ENCODE results near the gene C5orf46. TPM values are rescaled to one million over a fixed set of nuclear protein-coding genes. Genes with fewer than 3 reads are reported as not detected.
A peak's percentile ranks its signal among the peaks of the same experiment; 100 is the strongest.
"Not testable (repeated sequence)": the region's sequence is repeated elsewhere in the genome, so short reads cannot be mapped to it uniquely, and the experiment has no call there.

The C5orf46 gene
- total RNA-seq (2014; rRNA removed; shearing (Covaris generic)), result 2.6 TPM in 1 of 2 replicates, not detected in the other

DNA sequence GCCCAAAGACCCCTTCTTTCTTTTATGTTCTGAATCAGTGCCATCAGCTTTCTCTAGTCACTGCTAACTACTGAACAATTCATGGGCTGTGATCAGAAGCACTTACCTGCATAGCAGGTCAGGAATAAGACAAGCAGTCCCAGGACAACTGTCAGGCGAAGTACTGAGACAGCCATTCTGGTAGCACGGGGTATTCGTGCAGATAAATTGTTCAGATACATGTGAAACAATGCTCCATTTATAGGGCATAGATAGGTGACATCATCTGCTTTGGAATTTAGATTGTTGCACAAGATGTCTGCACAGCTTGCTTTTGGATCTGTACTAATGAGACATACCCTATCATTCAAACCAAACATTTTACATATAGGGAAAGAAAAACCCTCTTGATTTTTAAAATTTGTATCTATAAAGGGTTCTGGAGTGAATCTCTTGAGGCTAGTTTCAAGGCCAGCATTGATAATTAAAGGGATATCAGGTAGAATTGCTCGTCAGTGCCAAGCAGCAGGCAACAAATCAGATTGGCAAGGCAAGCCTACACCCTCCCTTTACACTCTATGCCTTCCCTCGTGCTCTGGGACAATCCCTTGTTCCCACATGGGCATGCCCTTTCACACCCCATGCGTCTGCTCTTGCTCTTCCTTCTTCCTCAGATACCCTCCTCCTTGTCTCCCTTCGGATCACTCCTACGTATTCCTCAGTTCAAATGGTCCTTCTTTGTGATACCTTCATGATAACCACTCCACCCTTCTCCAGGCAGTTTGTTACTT, at the start of gene C5orf46:
C5orf46 (minus strand) TSS at position 213 of the 770 bp plus-strand sequence; CDS start at position 176, 37 bp downstream.
- peak; percentile 55 for DNase-seq (ENCODE audit: low read depth)

DNA sequence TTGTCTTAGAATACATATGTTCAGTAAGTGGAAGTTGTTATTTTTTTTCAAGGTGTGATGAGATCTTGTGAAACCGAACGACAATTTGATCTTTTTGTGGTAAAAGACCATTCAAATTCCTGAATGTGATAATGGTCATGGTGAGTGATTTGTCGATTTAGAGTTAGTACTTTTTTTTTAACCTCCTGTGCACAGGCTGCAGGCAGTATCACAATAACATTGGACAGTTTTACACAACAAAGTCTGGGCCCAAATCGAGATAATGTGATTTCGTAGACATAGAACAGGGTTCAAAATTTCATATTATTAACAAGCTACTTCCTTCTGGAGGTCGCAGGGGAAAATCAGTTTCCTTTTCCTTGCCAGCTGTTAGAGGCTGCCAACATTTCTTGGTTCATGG, 48.6 kb upstream of the C5orf46 start:
- no peak for DNase-seq (ENCODE audit: low read depth)

DNA sequence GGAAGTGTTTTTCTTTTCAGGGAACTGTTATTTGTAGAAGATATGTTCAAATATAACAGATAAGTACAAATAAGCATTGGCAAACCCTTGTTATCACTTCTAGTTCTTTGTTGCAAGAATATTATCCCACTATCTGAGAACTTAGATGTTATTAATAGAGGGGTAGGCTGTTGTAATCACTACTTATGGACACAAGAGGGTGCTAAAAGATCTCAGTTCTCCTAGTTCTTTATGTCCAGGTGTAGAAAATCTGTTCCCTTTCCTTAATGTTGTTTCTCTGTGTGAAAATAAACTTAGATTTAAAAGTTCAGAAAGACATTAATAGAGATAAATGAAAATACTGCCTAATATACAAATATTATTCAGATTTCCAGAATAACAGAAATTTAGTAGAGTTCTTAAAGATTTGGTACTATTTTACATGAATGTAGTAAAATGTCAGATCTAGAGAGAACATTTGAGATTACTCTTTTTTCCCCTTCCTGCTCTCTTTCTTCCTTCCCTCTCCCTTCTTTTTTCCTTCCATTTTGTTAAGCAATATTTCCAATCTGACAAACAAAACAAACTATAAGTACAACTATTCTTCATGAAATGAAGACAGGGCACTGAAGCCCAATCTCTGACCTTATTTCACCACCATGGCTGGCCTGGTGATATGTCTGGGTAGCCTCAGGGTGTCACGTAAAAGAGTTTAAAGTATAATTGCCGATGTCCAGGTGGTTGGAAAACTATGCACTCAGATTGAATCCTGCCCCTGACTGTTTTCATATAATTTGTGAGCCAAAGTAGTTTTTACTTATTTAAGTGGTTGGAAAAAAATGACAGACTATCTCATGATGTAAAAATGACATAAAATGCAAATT, 43.6 kb upstream of the C5orf46 start:
- peak; percentile 25 for DNase-seq (ENCODE audit: low read depth)

DNA sequence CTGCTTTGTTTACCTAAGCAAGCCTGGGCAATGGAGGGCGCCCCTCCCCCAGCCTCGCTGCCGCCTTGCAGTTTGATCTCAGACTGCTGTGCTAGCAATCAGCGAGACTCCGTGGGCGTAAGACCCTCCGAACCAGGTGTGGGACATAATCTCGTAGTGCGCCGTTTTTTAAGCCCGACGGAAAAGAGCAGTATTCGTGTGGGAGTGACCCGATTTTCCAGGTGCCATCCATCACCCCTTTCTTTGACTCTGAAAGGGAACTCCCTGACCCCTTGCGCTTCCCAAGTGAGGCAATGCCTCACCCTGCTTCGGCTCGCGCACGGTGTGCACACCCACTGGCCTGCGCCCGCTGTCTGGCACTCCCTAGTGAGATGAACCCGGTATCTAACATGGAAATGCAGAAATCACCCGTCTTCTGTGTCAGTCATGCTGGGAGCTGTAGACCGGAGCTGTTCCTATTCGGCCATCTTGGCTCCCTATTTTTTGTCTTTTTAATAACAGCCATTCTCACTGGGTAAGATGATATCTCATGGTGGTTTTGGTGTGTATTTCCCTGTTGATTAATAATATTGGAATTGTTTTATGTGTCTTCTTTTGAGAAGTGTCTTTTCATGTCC, 40.4 kb upstream of the C5orf46 start:
- not testable (repeated sequence) for DNase-seq (ENCODE audit: low read depth)

DNA sequence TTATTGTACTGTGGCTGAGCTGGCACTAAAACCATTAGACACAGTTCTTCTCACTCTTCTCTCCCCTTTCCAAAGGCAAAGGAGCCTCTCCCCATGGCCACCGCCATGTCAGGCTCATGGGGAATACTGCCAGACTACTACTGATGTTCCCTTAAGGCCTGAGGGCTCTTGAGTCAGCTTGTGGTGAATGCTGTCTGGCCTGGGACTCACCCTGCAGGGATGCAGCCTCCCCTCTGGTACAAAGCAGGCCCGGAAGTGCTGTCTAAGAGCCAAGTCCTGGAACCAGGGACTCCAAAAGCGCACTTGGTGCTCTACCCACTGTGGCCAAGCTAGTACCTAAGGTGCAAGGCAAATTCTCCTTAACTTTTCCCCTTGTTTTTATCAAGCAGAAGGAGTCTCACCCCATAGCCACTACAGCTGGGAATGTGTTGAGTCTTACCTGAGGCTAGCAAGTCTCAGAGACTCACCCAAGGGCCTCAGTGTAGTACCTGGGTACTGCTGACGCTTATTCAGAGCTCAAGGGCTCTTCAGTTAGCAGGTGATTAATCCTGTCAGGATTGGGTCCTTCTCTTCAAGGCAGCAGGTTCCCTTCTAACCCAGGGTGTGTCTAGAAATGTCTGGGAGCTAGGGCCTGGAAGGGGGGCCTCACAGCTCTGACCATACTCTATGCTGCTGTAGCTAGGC, 33.2 kb upstream of the C5orf46 start:
- peak; percentile 48 for DNase-seq (ENCODE audit: low read depth)

DNA sequence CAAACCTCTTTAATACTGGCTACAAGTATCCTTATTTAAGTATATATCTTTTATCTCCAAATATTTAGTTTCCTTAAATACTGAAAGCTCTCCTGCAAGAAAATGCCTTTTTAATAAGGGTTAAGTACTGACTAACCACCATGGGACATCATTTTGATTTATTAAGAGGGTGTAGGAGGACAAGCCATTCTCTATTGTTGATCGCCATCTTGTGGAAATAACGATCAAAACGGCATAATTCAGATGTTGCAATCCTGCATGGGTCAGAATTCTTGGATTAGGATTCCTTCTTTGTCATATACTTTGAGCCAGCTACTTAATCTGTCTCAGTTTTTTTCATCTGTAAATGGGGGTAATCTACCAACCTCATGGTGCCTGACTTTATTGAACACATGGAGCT, 28.7 kb upstream of the C5orf46 start:
- peak; percentile 56 for DNase-seq (ENCODE audit: low read depth)

DNA sequence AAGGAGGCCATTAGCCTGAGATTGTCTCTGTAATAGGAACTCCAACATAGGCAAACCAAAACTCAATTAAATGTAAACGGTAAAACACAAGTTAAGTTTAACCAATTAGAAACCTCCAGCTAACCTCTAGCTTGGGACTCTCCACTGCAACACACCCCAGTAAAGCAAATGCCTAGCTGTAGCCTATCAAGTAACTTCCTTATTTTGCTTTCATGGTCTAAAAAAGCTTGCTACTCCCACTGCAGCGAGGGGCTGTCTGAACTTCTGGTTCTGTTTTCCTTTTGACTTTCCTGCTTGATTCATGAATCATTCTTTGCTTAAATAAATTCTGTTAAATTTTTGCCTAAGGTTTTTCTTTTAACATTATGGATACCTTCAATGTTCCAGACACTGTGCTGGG, 24.4 kb upstream of the C5orf46 start:
- DNase-seq (ENCODE audit: low read depth), result no peak

DNA sequence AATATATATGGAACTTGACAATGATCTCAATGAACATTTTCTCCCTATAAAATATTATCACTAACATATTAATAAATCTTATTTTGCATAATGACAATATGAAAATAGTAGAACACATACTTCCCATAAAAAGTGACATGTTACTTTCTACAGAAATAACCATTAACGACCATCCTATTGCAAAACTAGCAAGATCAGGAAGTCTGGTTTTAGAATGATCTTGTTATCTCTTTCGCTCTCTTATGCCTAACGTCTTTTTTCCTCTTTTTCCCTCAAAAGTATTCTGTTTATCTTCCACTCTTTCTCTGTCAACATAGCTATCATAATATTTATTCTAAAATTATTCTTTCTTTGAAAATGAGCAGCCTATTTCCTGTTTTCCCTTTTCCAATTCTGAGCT, 21.6 kb upstream of the C5orf46 start:
- DNase-seq (ENCODE audit: low read depth), result no peak

DNA sequence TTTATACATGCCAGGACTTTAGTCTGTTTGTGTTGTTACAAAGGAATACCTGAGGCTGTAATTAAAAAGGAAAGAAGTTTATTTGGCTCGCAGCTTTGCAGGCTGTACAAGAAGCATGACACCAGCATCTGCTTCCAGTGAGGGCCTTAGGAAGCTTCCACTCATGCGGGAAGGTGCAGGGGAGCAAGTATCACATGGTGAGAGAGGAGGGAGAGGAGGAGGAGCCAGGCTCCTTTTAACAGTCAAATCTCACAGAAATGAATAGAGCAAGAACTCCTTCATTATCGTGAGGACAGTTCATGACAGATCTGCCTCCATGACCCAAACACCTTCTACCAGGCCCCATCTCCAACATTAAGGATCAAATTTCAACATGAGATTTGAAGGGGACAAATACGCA, 18.7 kb upstream of the C5orf46 start:
- no peak for DNase-seq (ENCODE audit: low read depth)

DNA sequence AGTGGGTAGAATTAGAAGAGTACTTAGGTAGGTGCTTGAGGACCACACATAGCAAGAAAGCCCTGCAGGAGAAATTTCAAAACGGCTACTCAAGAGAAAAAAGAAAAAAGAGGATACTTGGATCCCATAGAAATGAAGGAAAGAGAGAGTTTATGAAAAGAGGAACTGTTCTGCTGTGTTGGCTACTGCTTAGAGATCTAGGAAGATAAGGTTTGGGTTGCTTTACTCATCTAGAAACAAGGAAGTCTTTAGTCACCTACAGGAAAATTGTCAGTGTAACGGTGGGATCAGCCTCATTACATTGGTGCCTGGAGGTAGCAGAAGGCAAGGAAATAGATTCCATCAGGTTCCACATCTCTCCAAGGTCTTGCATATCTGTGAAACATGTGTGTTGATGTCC, 14.8 kb upstream of the C5orf46 start:
- no peak for DNase-seq (ENCODE audit: low read depth)

DNA sequence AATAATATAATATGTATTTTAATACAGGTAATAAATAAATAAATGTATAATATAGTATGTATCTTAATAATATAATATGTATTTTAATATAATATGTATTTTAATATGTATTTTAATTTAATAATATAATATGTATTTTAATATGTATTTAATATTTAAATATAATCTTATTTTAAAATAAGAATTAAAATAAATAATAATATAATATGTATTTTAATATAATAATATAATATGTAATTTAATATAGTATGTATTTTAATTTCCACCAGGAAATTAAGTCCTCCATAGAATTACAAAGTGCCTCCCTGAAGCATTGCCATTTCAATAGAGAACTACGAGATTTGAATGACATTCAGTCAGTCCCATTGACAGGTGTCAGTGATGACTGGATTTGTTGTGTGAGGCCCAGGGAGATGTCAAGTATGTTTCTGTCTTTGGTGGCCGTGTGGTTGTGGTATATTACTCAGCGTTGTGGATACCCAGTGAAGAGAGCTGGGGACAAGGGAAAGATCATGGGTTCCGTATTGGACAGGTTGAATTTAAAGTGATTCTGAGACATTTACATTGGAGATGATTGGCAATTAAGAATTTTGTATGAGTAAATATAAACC, 14.2 kb upstream of the C5orf46 start:
- DNase-seq (ENCODE audit: low read depth), result no peak

DNA sequence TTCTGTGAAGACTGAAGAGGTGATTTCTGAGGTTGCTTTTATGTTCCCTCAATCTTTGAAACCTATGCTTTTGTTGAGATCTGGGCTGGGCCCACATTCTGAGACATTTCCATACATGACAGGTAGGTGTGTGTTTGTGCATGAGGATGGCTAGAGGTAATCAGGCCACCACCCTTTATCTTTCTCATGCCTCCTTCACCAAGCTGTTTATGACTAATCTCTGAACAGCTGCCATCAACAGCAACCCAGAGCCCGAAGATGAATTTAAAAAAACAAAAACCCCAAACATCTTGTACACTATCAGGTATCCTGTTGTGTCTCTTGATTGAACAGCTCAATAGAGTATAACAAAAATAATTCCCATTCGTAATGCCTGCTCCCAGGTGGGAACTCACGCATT, 12.6 kb upstream of the C5orf46 start:
- no peak for DNase-seq (ENCODE audit: low read depth)

DNA sequence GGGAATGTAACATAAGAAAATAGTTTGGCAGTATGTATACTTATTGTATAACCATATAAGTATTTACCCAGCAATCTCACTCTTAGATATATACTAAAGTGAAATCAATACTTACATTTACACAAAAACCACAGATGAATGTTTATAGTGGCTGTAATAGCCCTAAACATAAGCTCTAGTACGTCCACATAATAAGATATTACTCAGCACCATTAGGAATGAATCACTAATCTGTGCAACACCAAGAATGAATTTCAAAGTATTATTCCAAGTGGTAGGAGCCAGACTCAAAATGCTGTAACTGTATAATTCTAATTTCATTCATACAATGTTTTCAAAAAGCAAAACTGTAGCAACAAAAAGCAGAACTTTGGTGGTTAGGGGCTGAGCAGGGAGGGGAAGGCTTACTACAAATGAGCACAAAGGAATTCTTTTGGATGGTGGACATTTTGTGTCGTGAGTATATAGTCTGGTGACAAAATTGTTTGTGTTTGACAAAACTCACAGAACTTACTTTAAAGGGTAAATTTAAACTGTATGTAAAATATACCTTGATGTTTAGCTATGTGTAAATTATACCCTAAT, 11.9 kb upstream of the C5orf46 start:
- DNase-seq (ENCODE audit: low read depth), result no peak

DNA sequence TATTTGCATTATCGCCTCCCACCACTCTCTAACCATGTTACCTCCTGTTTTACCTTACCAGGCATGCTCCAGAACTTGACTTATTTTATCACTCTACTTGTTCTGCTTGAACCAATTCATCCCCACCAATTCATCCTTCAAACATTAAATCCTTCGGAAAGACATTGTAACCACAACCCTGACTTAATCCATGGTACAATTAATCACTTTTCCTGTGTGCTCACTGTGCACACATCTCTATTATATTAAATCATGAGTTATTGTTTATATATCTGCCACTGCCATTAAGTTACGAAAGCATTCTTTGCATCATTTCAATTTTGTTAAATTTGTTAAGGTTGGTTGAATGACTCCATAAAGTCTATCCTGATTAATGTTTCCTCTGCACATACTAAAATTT, 7.4 kb upstream of the C5orf46 start:
- DNase-seq (ENCODE audit: low read depth), result no peak

DNA sequence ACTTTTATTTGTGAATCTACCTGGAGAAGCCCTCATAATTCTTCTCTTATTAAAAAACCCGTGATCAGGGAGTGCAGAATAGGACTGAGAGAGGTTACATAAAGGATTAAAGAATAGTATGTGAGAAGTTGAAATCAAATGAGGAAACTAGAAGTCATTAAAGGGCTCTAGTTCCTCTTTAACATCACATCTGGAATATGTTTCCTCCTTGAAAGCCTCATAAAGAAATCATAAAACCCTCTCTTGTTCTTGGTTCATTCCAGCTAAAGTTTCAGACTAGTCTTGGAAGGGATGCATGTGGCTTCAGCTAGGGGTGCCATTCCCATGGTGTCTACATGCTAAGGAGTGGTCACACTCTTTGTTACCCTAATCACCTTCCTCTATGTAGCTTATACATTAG, 5.7 kb upstream of the C5orf46 start:
- no peak for DNase-seq (ENCODE audit: low read depth)

DNA sequence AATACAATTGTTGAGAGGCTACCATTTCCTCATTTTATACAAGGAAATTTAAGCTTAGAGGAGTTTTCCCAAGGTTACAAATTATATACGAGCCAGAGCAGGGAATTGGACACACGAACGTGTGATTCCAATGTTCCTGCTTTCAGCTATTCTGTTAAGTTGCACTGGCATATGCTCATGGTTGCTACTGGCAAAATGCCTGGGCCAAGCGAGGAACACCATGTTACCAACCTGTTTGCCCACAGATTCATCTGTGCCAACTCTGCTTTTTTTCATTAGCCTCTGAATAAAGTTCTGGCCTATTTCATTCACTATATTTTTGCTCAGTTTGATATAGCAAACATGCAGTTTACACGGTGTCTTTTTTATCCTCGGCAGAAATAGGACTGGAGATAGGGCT, 5.1 kb upstream of the C5orf46 start:
- no peak for DNase-seq (ENCODE audit: low read depth)

DNA sequence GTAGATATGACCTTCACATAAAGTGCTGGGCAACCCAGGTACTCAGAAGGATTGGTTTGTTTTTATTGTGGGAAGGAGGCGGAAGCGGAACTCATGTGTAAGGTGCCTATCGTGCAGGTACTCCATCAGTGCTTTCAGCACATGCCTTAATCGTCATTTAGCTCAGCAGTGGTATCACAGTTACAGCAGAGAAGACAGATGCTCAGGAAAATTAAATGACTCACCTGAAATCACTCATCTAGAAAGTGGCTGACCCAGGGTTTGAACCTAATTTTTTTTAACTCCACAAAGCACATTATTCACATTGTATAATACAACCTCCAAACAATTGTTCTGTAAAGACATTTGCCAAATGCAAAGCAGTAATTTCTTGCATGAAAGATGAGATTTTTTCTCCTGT, 2.2 kb downstream of the C5orf46 start:
- peak; percentile 24 for DNase-seq (ENCODE audit: low read depth)

DNA sequence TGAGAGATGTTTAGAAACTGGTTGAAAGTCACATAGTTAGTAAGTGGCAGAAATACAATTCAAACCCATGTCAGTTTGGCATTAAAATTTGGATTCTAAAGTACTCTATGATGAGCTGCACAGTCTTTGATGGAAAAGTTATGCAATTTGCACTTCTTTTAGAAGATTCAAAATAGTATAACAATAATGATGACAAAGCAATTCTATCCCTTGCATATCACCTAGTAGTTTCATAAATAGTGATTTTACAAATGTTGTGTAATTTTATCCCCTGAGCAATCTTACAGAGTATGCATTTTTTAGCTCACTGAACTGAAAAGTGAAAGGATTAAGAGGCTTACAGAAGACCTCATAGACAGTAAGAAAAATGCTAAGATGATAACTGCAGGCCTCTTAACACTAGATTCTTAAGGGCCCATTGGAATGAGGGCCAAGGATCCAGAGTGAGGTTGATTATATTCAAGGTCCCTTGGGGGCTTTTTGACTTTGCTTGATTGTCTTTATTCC, 3.7 kb downstream of the C5orf46 start:
- DNase-seq (ENCODE audit: low read depth), result no peak

DNA sequence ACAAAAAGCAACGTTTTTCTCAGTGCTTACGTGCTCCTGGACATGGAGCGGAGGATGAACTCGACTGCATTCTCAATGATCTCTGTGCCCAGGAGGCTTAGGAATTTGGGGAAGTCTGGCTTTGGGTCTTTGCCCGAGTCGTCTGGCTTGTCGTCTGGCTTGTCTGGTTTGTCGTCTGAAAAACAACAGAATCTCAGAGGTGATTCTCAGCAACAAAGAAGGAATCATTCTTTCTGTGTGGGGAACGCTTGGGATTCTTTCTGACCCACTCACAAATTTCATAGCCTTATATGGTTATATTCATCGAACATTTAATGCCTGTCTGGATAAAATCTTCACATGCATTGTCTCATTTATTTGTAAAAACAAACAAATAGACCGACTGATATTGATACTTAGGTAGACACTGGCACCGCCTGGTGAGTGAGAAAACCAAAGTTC, 4.7 kb downstream of the C5orf46 start:
- no peak for DNase-seq (ENCODE audit: low read depth)

DNA sequence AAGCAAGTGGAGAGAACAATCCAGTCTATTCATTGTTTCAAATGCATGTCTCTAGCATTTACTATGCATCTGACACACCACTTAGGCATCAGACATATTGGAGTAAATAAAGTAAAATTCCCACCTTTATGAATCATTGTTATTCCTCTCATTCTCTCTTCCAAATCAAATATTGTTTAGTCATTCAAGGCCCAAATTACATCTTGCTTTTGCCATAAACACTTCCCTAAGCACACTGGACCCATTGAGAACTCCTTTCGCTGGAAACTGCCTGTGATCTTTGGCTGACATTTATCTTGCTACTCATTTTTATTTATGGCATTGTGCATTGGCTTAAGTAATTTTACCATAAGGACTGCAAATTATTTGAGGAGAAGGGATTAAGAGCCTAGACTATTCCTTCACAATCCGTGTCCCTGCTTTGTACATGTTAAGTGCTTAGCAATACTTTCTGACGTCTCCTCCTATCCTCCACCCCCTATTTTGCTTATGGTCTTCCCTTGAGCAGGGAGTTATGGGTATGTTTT, 7.4 kb downstream of the C5orf46 start:
- DNase-seq (ENCODE audit: low read depth), result peak; percentile 30

DNA sequence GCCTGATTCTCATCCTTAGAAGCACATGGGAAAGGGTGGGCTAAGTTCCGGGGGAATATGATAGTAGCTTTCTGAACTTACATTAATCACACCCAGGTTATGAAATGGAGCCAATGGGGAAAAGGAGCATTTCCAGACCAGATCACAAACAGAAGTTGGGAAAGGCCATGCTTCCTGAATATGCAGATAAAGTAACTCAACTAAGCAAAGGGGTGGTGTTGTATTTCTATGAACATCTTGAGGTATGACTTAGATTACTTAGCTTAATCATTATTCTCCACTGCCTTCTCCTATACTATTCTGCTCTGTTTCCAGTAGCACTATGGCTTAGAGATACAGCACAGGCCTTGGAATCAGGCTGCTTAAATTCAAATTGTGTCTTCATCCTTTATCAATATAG, 10.5 kb downstream of the C5orf46 start:
- no peak for DNase-seq (ENCODE audit: low read depth)

All from Daoy (cell line).